8988T (cell line): ENCODE measurements around the gene SETX.

ENCODE experiments used
- DNase-seq: peaks from one replicate; pipeline ENCODE4 v3.0.0; 2011

Gene SETX

DNA sequence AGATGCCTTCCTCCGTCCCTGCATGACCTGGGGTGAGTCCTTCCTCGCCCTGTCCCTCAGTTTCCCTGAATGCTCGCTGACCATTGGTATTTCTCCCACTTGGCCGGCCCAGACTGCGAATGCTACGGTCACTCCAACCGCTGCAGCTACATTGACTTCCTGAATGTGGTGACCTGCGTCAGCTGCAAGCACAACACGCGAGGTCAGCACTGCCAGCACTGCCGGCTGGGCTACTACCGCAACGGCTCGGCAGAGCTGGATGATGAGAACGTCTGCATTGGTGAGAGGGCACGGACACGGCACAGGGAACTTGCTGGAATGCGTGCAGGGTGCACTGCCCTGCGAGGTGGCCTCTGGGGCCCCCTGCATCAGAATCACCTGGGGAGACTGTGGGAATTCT is 115.8 kb downstream of the SETX start:
- no peak for DNase-seq

DNA sequence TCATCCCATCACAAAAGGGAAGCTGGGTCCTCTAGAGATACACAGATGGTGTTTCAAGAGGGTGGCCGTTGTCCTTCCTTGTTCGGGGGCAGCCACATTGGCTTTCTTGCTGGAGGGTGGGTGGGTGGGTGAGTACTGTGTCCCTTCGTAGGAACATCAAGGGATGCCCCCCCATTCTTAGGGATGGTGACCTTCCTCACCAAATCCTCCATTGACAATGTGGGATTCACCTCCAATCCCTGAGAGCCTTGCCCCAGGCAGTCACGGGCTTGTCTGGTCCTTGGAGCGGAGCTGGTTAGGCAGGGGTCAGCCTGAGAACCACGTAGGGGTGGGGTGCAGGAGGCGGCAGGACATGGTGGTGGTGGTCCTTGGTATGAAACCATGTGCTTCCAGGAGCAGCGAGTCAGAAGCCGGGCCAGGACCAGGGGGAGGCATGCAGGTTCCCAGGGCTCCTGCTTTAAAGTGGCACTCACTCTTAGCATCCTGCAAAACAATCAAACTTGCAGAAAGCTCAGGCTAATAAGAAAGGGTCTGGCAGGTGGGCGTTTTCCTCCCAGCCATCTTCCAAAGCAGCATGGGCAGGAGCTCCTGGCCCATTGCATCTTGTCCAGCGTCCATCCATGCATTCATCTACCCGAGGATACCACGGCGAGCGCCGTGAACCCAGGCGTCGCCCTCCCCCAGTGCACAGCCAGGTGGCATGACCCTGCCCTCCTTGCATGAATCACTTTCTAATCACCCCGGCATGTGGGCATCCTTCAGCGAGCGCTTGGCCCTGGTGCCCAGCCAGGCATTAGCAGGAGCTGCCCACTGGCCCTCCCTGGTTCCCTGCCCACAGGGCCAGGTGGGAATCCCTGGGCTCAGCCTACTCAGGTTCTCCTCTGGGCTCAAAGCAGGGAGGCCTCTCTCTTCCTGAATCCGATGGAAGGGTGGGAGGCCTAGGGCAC is 116.5 kb downstream of the SETX start:
- no peak for DNase-seq

DNA sequence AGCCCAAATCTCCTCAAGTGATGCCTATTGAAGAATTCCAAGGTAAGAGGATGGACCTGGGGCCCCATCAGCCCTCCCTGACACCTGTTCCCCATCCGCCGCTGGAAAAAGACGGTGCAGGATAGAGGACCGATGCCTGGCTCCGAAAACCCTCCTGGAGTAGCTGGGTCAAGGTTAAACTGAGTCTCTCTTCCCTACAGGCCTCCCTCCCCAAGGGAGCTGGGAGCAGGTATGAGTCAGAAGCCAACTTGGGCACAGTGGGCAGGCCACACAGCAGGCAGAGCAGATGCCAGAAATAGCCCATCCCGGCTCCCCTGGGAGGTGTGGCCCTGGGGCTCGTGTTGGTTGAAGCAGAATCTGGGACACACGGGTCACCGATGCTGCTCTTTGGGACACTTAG is 117.3 kb downstream of the SETX start:
- DNase-seq = no peak

DNA sequence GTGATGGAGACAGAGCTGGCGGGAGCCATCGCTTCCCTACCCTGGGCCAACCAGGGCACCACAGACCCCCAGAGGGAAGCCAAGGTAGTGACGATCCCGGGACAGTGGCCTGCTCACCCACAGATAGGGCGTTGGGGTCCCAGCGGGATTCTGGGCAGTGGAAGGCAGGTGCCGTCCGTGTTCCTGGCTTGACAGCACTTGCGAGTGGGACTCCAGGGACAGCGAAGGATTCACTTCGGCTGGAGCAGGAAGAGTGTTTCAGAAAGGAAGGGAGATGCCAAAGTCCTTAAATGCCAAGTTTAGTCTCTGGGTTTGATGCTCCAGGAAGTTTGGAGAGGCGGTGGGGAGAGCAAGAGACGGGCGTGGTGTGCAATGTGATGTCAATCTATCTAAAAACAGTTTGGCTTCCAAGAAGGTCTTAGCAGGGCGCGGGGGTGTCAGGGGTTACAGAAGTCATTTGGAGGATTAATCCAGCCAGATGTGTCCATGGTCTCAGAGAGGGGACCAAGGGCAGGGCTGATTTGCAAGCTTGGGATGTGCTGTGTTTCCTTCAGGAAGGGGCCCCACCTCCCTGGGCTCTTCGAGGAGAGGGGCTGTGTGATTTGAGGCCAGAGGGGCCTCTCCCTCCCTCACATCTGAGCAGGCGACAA is 118.0 kb downstream of the SETX start:
- DNase-seq = no peak

DNA sequence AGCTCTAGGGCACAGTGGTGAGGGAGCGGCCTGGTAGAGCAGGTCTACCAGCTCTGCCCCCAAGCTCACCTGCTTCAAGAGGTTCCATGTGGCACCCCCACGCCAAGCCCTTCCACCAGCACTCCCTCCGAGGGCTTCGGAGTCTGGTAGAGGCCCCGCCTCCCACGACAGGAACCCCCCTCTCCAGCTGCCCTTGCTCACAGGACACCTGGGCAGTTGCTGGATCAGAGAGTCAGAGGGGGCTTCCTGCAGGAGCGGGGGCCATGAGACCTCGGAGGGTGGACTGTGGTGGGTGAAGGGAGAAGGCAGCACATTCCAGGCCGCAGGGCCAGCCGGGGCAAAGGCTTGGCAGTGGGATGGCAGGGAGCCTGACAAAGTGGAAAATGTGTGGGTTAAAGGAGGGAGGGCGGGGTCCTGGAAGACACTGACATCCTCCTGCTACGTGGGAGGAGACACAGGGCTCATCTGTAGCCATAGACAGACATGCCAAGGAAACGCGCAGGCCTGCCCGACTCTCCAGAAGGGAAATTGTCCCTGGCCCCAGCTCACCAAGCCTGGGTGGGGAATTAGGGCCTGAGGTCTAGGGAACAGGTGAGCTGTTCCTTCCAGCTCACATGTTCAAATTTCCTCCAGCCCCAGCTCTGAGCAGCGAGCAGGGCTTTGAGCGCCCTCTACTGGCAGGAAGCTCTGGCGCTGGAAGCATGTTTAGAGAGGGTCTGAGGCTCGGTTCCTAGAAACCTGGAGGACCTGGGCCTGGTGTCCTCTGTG is 118.7 kb downstream of the SETX start:
- peak; percentile 93 for DNase-seq

DNA sequence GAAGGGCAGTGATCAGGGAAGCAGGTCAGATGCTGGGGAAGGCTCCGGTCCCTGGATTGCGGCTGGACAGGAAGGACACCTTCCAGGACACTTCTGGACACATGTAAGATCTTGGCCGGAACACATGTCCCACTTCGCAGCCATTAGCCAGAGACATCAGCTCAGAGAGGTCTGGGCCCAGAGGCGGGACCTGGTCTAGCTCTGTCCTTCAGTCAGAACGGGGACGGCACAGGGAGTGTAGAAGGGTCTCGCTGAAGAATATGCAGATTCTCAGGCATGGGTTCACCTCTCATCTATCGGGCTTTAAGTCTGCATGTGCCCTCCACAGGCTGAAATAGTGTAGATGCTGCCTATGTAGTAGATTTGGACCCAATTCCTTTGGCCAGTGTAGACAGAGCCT is 119.7 kb downstream of the SETX start:
- DNase-seq = no peak

DNA sequence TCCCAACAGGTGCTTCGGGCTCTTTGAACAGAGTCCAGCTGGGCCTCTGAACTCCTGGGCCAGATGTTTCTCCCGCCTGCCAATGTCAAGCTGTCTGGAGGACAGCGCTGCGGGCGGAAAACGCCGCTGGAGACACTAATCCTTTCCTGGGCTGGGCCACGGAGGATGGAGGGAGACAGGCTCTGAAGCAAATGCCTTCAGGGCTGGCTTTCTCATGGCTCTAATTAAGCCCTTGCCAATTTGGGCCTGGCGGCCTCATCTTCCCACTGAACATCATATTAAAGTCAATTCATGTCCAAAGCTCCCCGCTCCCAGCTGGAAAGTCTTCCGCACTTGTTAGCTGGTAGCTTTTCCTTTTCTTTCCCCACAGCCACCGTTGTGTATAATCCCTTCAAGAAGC is 120.3 kb downstream of the SETX start:
- DNase-seq = no peak

DNA sequence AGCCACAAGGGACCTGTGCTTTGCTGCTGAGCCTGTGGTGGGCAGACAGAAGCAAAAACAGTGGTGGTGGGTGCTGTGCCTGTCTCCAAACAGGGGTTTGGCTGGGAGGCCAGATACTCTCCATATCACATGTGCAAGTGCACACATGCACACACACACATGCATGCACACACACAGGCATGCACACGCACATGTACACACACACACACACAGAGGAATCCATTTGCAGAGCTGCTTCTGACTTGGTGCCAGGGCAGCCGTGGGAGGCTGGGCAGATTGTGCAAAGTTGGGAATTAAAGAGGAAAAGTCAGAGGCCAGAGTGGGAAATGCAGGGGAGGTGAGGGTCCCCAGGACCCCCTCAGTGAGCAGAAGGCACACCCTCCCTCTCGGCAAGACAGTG is 121.6 kb downstream of the SETX start:
- DNase-seq = no peak

DNA sequence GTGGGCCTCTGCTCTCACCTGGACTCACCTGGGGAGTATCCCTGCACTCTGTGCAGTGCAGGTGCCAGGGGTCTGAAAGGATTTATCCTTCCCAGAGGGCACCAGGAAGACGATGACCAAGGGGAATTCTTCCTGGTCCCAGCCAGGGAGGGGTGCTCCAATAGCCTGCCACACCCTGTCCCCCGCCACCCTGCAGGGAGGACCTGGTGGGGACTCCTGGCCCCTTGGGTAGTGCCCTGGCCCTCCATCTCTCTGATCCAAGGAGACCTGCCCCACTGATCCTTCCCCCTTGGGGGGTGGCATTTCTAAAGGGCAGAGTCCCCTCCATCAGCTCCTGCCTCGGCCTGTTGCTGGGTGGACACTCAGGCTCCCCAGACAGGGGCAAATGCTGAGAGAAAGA is 122.3 kb downstream of the SETX start:
- no peak for DNase-seq

DNA sequence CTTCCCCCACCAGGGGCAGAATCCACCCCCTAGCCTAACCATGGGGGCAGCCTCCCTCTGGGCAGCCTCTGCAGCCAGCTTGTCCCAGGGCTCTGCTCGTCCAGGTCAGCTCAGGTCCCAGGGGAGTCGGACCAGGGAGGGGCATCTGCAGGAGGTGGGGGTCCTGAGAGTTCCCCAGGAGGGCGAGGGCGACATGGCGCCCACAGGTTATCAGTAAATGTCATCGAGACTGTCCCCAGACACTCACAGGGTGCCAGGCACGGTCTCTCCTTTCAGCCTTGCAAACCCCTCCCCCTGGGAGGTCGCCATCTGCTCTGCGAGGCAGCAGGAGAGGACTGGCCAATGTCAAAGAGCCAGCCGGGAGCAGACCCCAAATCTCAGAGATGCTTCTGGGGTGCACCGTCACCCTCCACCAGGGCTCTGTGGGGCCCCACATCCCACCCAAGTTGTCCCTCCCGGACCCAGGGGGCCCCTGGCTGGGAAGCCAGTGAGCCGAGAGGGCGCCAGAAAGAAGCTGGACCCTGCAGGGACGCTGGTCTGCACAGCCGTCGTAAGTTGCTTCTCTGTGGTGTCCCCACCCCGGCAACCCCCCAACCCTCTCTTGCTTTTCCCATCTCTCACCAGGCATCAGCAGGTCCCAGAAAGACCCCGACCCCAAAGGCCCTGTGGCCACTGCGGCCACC is 123.6 kb downstream of the SETX start:
- no peak for DNase-seq

DNA sequence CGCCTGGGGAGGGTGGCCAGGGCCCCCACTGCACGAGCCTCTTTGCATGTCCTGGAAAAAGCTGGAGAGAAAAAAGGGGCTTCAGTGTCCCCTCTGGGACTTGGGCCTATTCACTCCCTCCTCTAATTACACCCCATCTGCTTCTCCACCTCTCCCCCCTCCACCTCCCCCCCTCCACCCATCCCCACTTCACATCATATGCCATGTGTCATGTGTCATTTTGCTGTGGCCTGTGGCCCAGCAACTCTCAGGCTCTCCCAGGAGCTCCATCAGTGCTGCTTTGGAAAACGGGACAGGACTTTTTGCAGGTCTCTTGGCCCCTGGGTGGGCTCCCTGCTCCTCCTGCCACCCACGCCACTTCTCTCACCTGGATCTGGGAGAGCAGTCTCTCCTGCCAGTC is 124.2 kb downstream of the SETX start:
- no peak for DNase-seq

DNA sequence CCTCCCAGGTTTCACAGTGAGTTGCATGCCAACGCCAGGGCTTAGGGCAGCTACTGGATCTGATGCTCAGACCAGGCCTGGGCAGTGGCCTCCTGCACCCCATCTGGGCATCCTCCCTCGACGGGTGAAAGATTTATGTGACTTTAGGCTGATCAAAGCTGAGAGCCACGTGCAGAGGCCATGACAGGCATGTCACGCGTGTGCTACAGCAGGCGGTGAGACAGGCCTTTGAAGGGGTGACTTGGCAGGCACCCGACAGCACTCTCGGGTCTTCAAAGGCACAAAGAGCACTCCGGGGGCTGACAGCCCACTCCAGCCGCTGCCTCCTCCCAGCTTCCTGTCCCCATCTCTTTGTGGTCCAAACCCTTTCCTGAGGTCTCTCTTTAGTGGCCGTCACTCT is 126.7 kb downstream of the SETX start:
- no peak for DNase-seq

DNA sequence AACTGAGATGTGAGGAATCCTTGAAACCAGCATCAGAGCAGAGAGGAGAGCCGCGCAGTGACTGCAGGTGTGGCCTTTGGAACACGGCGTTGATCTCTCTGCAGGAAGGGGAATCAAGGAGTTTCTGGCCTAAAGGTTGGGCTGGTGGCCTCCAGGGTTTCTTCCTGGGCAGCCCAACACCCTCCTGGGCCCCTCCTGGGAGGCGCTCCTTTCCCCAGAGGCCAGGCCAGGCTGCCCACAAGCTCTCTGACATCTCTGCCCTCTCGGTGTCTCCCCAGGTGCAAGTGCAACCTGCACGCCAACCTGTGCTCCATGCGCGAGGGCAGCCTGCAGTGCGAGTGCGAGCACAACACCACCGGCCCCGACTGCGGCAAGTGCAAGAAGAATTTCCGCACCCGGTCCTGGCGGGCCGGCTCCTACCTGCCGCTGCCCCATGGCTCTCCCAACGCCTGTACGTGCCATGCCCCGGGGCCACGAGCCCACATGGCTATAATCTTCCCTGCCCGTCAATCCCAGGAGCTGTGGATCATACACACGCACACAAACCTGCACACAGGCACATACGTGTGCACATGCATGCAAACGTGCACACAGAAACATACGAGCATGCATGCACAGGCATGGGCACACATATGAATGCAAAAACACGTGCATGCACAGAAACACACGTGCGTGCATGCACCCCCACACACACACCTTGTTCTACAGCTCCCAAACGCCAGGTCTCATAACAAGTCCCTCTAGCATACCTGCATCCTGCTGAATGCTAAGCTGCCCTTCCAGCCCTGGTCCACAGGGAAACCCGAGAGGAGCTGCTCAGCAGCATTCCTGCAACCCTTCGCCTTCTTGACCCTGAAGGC is 128.0 kb downstream of the SETX start:
- no peak for DNase-seq

DNA sequence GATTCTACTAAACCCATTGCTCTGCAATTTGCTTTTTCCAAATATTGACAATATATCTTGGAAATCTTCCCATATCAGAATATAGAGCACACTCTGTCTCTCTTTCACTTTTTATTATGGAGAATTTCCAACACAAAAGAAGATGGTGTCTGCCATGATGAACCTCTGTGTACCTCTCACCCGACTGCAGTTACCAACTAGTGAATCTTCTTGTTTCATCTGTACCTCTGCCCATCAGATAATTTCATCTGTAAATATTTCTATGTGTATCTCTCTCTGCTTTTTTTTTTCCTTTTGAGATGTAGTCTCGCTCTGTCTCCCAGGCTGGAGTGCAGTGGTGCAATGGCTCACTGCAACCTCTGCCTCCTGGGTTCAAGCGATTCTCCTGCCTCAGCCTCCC is 130.1 kb downstream of the SETX start:
- DNase-seq = no peak

DNA sequence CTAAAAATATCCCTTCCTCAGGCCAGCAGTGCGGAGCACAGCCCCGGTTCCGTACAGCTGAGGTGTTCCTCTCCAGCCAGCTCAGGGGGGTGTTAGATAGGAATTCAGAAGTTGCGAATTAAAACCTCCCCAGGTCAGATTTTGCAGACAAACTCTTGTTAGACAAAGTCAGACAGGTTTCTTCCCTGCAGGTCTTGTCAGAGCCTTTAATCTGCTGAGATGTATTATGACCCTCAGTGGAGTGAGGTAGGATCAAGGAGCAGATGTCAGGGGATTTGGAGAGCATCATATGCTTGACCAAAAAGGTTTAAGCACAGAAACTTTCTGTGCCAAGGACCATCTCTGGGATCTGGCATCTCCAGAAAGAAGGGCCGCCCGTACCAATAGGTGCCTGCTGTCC is 132.8 kb downstream of the SETX start:
- DNase-seq = no peak

DNA sequence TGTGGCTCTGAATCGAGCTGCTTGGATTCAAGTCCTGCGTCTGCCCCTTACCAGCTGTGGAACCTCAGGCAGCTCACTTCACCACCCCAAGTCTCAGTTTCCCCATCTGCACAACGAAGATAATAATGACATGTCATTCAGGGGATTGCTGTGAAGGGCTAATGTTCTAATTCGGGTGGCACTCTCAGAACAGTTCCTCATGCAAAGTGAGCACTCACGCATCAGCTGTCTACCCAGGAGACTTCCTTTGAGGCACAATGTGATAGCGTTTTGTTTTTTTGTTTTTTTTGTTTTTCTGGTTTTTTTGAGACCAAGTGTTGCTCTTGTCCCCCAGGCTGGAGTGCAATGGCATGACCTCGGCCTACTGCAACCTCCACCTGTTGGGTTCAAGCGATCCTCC is 136.6 kb downstream of the SETX start:
- no peak for DNase-seq

DNA sequence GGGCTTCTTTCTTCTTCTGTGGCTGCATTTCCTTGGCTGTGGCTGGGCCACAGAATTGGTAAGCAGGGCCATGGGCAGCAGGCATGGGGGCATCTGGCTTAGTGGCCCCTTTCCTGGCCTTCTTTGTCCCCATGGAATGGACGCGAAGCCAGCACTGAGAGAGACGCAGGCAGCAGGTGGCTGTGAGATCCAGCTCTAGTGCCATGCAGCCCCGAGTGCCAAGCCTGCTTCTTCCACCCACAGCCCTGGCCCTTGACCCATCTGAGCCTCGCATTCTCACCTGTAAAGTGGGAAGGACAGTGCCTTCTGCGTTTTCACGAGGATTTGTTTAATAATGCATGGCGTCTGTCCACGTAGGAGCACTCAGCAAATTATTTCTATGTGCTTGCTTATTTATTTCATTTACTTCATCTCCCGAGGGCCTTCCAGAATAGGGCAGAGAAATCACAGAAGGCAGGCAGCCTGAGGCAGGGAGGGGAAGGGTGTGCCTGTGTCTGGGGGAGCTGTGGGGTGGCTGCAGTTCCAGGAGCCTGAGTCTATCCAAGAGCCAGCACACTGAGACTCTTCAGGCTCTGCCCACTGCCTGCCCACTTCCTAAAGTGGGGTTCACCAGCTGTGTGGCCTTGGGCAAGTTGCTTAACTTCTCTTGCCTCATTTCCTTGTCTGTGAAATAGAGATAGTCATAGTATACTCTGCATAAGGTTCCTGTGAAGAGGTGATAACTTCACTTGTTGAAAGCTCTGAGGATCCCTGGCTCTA is 137.7 kb downstream of the SETX start:
- DNase-seq = no peak

DNA sequence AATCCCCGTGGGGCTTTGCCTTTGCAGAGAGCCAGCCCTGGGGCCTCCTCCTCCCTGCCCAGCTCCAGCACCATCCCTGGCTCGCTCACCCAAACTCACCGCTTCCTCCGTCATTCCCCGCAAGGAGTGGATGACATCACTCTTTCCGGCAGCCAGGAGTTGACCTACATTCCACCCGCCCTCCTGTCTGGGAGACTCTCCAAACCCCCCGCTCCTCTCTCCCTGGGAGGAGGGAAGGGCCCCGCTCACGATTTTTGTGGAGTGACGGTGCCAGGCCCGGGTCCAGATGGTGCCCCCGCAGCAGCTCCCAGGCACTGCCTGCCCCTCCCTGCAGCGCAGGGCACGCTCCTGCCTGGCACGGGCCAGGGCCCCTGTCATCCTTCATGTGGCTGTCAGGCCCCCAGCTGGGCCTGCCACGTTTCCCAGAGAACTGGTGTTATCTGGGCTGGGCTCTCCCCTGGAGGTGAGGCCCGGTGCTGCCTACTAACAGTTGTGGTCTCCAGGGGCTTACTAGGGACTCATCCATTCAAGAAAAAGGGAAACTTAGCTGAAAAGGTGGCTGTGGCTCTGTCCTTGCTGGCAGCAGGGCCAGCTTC is 140.7 kb downstream of the SETX start:
- peak; percentile 94 for DNase-seq

DNA sequence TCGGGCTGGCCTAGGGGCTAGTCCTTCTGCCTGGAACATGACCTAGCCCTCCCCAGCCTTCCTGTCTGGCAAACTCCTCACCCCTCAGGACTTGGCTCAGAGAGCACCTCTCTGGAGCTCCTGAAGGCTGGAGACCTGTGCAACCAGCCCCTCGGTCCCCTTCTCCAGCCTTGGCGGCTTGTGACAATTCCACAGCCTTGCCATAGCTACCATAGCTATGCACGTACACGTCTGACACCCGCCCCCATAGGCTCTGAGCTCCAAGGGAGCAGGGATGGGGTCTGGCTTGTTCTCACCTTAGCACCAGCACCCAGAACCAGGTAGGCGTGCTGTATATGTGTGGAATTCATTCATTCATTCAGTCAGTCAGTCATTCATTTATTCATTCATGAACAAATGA is 143.2 kb downstream of the SETX start:
- no peak for DNase-seq
